ENCODE results near the gene TBC1D32.
"Not testable (repeated sequence)": the region's sequence is repeated elsewhere in the genome, so short reads cannot be mapped to it uniquely, and the experiment has no call there.

TBC1D32 gene, protein sequence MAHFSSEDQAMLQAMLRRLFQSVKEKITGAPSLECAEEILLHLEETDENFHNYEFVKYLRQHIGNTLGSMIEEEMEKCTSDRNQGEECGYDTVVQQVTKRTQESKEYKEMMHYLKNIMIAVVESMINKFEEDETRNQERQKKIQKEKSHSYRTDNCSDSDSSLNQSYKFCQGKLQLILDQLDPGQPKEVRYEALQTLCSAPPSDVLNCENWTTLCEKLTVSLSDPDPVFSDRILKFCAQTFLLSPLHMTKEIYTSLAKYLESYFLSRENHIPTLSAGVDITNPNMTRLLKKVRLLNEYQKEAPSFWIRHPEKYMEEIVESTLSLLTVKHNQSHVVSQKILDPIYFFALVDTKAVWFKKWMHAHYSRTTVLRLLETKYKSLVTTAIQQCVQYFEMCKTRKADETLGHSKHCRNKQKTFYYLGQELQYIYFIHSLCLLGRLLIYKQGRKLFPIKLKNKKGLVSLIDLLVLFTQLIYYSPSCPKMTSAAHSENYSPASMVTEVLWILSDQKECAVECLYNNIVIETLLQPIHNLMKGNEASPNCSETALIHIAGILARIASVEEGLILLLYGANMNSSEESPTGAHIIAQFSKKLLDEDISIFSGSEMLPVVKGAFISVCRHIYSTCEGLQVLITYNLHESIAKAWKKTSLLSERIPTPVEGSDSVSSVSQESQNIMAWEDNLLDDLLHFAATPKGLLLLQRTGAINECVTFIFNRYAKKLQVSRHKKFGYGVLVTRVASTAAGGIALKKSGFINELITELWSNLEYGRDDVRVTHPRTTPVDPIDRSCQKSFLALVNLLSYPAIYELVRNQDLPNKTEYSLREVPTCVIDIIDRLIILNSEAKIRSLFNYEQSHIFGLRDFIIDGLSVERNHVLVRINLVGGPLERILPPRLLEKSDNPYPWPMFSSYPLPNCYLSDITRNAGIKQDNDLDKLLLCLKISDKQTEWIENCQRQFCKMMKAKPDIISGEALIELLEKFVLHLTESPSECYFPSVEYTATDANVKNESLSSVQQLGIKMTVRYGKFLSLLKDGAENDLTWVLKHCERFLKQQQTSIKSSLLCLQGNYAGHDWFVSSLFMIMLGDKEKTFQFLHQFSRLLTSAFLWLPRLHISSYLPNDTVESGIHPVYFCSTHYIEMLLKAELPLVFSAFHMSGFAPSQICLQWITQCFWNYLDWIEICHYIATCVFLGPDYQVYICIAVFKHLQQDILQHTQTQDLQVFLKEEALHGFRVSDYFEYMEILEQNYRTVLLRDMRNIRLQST

DNA sequence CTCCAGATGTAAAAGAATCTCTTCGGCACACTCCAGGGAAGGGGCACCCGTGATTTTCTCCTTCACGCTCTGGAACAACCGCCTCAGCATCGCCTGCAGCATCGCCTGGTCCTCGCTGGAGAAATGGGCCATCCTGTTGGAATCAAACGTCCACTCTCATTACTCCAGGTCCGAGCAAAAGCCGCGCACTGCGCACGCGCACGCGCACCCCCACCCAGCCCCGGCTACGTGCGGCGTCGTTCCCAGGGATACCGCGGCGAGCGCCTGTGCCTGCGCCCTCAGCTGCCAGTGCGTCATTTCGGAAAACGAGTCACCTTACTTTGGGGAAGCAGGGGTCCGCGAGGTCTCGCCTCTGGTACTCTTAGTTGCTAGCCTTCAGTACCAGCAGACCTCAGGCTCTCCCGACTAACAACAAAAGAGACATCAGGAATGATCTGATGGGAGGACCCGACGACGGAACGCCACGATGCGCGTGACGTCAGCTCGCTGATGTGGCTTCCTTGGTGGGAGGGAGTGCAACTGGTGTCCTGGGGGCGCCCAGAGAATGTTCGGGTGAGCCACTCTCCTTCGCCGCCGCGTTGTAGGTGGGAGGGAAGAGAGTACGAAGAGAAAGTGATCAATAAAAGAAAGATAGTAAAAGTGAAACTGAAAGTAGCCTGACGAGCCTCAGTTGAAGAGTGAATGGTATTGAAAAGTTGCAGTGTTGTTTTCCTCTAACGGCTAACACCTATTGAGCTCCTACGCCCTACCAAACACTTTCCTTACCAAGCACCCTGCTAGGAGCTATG is at the start of gene TBC1D32:
TBC1D32 (minus strand) TSS at position 182 of the 788 bp plus-strand sequence; CDS start at position 132, 50 bp downstream.
- peak; percentile 87 for DNase-seq (ENCODE audit: low spot score)

DNA sequence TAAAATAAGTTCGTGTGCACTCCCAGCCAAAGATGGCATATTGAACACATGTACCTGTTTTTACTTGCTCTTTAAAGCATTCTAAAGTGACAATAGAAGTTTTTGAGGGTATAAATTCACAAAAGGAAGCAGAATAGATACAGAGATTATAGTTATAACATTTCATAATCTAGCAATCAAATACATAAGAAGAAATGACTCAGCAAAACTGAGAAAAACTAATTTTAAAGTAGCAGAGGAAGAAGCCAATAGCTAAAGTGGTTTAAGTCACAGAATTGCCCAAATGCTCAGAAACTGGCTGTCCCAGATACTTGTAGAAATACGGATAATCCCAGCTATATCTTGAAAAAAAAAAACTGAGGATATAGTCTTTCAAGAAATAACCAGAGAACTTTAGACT is 49.2 kb upstream of the TBC1D32 start:
- DNase-seq (ENCODE audit: low spot score), result no peak

DNA sequence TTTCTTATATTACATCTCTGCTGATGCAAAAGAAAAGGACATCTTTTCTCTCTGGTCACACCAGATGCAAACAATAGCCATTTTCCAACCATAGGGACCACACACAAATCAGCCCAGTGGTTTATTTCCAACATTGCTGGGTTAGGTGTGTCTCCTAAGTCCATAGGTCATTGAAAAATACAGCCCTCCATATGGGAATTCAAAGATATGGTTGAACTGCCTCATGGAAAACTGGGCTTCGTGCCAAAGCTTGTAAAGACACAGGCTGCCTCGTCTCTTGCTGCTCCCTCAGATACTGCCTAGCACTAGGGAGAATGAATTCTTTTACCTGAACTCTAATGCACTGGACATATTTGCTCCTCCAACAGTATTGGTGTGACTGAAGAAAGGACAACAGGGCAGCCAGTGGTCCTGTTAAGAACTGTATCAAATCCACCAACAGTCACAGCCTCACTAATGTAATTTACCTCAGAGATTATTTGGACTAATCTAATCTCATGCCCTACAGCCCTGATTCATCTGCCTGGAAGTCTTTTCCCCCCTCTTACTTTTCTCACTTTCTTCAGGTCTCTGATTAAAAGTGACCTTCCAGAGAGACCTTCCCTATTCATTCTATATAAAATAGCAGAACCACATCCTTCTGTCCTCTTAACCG is 48.3 kb upstream of the TBC1D32 start:
- no peak for DNase-seq (ENCODE audit: low spot score)

DNA sequence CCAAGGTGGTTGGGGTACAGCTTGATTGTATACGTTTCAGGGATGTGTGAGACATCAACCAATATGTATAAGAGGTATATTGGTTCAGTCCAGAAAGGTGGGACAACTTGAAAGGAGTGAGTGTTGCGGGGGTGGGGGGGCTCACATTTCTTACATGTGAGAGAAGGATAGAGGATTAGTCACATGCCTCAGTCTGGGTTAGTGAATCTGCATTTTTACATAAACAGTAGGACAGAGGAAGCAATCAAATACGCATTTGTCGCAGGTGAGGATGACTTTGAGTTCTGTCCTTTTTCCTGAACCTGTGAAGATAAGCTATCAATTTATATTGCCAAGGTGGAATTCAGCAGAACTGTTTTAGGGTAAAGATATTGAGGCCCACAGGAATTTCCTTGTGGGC is 42.1 kb upstream of the TBC1D32 start:
- DNase-seq (ENCODE audit: low spot score), result no peak

DNA sequence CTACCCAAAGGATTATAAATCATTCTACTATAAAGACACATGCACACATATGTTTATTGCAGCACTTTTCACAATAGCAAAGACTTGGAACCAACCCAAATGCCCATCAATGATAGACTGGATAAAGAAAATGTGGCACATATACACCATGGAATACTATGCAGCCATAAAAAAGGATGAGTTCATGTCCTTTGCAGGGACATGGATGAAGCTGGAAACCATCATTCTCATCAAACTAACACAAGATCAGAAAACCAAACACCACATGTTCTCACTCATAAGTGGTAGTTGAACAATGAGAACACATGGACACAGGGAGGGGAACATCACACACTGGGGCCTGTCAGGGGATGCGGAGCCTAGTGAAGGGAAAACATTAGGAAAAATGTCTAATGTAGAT is 39.9 kb upstream of the TBC1D32 start:
- not testable (repeated sequence) for DNase-seq (ENCODE audit: low spot score)

DNA sequence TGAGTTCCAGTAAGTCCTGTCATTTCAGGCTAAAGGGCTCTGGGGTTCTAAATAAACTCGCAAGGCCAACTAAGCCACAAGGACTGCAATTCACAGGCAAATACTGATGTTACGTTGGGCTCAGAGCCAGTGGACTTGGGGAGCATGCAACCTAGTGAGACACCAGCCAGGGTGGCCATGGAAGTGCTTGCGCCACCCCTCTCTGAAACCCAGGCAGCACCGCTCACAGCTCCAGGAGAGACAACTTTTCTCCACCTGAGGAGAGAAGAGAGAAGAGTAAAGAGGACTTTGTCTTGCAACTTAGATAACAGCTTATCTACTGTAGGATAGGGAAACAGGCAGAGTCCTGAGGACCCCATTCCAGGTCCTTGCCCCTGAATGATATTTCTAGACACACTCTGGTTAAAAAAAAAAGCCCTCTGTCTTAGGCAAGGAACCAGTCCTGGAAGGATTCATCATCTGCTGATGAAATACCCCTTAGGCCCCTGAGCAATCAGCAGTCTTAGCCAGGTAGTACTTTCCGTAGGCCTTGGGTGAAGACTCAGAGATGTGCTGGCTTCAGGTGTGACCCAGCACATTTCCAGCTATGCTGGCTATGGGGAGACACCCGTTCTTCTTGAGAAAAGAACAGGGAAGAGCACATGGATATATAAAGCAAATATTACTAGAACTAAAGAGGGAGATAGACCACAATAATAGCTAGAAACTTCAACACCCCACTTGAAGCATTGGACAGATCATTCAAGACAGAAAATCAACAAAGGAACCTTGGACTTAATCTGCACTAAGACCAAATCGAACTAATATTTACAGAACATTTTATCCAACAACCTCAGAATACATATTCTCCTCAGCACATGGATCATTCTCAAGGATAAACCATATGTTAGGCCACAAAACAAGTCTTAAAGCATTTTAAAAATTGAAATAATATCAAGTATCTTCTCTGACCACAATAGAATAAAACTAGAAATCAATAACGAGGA is 31.5 kb upstream of the TBC1D32 start:
- no peak for DNase-seq (ENCODE audit: low spot score)

DNA sequence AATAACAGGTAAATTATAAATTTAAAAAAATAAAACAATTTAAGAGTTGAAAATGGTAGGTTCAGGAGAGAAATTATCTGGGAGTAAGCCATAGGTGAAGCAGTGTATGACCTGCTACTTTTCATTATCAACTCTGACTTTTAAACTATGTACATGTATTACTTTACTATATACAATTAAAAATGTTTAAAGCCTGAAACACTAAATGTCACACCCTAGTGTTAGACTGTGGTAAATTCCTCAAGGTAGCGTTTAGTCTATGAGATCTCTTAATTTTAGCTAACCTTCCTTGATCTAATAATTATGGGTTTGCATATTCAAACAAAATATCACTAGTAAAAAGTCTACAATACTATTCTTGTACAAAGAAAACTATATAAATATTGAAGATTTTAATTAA is 22.3 kb upstream of the TBC1D32 start:
- no peak for DNase-seq (ENCODE audit: low spot score)

DNA sequence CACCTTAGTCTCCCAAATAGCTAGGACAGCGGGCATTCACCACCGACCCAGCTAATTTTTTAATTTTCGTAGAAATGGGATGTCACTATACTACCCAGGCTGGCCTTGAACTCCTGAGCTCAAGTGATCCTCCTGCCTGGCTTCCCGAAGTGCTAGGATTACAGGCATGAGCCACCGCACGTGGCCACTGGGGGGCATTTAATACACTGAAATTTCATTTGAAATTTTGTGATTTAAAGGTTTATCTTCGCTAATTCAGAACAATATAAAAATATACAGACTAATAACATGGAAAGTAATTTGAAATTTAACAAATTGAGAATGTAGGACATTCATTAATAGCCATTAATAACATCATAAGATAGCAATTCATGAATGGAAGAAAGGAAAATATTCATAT is 20.5 kb upstream of the TBC1D32 start:
- DNase-seq (ENCODE audit: low spot score), result no peak

DNA sequence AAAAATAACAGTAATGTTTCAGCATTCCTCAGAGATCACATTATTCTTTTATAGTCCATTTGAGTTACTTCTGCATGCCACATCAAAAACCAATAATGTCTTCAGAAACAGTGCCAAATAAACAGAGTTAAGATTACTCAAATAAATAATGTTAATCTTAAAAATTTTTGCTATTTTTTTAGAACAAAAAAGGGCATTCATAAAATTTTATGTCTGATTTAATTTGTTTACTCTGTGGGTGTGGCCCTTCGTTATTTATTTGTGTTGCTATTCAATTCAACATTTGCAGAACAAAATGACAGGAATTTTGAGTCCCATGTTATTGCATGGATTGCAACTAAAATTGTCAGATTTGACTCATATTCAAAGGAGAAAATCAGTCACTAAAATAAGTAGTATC is 18.7 kb upstream of the TBC1D32 start:
- no peak for DNase-seq (ENCODE audit: low spot score)

DNA sequence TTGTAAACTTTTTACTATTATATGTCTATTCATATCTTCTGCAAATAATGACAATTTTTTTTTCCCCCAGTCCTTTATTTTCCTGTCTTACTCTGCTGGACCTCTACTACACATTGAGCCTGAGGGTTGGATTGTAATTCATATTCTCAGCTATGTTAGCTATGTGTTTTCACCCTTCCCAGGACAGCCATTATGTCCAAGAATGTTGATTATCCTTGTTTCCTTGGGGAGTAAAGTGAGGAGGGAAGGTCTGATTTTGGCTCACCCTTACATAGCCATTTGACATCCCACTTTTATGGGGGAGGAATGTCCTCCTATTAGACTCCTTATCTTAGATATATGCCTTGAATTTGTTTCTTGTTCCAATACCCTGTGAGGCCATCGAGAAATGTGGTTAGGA is 17.6 kb upstream of the TBC1D32 start:
- DNase-seq (ENCODE audit: low spot score), result no peak

DNA sequence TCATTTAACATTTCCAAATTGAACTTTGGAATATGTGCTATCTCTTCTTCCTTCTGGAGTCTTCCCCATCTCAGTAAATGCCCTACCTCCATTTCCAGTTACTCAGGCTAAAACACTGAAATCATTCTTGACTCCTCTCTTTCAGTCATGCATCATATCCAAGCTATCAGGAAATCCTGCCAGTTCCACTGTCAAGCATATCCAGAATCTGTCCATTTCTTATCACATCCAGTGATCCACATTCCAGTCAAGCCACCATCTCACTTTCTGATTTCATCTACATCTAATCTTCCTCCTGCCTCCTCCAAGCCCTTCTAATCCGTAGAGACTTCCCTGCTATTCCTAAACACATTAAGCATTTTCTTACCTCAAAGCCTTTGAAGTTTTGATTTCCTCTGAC is 15.3 kb upstream of the TBC1D32 start:
- no peak for DNase-seq (ENCODE audit: low spot score)

DNA sequence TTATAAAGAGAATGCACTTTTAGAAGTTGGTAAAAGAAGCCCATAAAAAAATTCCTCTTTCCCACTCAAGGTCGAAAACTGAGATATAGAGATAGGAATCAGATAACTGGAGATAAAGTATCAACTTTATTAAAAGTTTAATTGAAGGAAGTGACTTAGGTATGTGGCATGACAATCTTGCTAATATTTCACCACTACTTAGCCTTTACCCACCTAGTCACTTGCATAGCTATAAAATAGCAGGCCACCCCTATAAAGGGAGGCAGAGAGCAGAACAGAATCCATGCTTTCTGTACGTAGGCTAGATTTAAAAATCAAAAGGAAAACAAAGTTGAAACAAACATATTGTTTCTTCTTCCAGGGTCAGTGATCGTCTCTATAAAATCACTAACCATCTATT is 13.2 kb upstream of the TBC1D32 start:
- no peak for DNase-seq (ENCODE audit: low spot score)

DNA sequence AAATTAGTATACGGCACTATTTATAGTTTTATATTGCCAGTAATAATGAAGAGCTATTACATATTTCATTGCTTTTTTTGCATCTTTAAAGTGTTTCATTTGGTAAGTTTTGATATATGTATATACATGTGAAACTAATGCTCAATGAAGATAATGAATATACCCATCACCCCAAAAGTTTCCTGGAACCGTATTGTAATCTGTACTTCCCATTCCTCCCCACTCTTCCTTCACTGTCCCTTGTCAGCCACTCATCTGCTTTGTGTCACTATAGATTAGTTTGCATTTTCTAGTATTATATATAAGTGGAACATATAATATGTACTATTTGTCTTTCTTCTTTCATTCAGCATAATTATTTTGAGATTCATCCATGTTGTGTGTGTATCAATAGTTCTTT is 10.3 kb upstream of the TBC1D32 start:
- no peak for DNase-seq (ENCODE audit: low spot score)

DNA sequence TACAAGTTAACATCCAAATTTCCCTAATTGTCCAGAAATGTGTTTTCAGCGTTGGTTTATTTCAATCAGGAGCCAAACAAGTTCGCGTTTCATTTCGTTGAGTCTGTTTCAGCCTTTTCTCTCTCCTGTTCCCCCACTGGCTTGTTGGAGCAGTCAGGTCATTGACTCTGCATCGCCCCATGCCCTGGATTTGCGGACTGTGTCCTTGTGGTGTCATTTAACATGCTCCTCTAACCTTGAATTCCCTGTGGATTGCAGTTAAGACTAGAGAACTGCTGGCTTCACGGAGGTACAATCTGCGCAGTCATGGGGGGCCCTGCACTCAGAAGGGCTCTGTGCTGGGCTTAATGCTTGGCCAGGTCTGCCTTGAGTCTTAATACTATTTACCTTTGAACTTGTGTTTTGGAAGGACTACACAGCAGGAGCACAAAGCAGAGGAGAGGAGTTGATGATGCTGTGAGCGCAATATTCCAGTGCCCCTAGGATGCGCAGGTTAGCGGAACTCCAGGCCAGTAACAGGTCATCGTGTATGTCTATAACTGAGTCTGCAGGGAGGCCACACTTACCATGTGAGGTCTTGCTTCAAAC is 5.5 kb upstream of the TBC1D32 start:
- no peak for DNase-seq (ENCODE audit: low spot score)

DNA sequence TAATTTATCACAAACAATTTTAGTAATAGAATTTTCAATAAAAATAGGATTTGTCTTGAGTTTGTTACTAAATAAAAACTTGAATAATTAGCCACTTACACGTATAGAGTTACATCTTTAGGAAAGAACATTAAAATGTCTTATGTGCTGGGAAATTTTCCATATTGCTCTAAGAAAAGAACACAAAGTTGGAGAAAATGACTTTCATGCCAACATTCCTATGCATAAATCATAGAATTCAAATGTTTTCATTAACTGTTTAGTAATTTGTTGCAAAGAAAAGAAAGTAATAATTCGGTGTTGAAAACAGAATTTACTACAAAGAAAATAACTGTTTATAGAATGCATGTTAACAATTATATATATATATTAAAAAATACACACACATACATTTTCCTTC is 4.7 kb upstream of the TBC1D32 start:
- DNase-seq (ENCODE audit: low spot score), result no peak

DNA sequence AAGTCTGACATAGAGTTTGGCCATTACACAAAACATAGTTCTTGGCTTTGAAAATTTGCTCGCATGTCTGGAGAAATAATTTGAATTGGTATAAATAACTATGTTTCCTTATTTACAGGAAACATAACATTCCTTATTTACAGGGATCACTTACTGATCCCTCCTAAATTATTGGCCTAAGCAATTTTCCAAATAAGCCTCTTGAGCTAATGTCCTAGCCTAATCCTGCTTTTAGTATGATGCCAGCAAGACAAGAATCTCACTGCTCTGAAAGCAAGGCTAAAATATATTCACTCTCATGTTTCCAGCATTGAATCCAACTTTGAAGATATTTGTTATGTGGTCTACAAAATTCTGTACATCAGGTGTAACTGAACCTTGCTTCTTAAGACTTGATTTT is 4.1 kb upstream of the TBC1D32 start:
- DNase-seq (ENCODE audit: low spot score), result no peak

DNA sequence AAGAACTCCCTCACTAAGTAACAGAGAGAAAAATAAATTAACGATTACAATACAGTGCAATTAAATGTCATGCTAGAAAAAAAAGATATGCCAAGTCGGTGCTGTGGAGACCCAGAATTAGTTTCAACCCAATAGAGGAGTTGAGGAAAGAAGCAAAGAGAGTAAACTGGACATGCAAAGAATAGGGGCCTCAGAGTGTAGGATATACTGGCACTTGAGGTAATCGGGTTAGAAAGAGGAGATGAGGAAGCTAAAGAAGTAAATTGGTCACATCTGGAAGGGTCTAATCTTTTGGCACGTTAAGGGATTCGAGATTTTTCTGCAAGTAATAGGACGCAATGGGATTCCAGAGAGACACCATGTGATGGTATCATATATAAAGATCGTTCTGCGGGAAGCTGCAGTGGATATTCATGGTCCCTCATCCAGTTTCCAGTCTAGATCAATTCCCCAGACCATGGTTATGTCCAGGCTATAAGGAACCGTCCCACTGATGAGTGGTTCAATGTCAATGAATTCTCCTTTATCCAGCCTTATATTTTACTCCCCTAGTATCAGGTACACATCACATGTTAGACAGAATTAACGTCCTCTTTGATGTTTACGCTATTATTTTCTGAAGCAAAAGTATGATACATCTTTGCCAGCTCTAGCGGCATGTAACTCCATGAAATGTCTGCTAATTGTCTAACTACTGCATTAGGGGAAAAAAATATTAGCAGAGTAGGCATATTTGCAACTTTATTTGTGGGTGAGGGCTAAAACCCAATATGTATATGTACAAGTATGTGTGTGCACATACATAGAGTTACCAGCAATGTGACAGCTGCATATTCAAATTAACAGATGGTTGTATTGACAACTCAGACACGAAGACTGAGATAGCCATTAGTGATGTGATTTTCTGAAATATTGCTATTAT is 1.1 kb upstream of the TBC1D32 start:
- no peak for DNase-seq (ENCODE audit: low spot score)

DNA sequence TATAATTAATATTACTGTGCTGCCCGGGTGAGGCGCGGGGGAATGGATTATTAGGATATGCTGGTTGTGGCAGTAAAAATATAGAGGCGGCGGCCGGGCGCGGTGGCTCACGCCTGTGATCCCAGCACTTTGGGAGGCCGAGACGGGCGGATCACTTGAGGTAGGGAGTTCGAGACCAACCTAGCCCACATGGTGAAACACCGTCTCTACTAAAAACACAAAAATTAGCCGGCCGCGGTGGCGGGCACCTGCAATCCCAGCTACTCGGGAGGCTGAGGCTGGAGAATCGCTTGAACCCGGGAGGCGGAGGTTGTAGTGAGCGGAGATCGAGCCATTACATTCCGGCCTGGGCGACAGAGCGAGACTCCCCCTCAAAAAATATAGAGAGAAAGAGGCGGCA is 586 bp downstream of the TBC1D32 start:
- not testable (repeated sequence) for DNase-seq (ENCODE audit: low spot score)

All from CD4-positive, alpha-beta T cell treated with Interleukin-2 at 100 ng/mL for 4 hours (primary cell).